GM21381 (cell line): ENCODE data around the gene GPN2.
A peak's percentile ranks its signal among the peaks of the same experiment; 100 is the strongest.
"Not testable (repeated sequence)": the region's sequence is repeated elsewhere in the genome, so short reads cannot be mapped to it uniquely, and the experiment has no call there.

Experiments used
- ATAC-seq: cut with Tn5 transposase; IDR thresholded peaks from one replicate; pipeline ENCODE4 v1.9.1; 2021; ENCODE audit warnings: mild to moderate bottlenecking, moderate library complexity; ENCODE audit not compliant: unreplicated experiment

The GPN2 gene

DNA sequence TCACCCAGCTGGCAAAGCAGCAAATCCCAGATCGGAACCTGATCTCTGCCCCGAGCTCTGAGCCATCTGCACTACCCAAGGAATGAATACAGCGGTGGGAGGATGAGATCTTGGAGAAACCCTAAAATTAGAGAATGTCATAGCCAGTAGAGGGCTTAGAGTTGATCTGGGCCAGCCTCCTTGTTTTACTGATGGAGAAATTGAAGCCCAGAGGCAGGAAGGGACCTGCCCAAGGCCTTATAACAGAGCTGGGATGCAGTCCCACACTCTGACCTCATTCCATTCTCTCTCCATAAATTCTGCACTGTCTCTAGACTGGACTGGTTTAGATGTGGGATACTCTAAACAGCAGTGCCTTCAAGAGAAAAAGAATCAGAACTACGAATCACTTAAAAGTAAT is 31.9 kb downstream of the GPN2 start:
- ATAC-seq, result no peak

DNA sequence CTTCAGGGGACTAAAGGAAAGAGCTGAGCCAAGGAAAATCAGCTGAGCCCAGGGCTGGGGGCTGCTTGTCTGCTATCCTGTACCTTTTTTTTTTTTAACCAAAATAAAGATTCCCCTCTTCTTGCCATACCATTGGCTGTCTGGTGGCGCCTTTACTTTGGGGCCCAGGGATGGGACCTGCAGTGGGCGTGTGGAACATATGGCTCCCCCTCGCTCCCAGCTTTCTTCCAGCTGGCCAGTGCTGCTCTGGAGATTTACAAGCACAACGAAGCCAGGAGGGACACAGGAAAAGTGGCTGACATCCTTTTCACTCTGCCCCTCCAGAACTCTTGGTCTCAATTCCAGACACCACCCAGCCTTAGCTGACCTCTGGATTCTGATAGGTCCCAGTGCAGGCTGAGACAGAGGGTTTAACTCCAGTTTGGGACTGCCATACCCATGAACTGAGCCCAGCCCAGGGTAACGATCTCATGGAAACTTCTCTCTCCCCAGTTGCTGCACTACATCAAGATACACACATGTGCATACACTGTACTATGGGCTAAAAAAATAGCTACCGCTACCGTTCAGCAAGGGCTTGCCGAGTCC is 32.5 kb downstream of the GPN2 start:
- no peak for ATAC-seq

DNA sequence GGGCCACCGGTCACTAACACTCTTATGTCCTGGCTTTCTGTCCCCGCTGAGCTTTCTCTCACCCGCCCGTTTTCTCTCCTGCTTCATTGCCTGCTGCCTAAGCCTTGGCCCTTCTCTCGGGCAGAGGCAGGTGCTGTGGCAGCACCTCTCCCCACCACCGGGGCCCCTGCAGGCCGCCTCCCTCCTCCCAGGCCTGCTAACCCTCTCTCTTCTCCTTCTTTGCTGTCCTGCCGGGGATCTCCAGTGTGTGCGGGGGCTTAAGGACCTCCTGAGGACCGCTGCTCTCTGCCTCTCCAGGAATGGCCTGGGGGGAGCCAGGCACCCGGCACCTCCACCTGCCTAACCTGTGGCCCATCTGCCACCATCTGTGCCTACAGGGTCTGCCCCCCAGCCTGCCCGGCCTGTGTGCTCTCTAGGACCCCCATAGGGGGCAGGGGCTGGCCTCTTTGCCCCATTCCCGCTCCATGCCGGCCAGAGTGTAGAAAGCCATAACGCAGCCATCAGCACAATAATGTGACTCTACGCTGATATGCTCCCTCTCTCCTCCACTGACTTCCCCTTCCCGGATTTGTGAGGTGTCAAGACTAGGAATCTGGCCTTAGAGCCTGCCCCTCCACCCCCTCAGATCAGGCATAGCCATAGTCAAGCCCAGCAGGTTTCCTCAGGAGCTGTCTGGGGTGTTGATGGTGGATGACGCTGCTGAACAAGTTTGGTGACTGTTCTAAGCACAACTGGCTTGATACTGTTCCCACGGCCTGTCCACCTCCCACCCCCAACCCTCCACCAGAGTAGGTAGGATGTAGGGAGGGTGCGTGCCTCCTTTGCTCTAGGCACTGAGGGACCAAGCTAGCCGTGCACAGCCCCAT is 33.2 kb downstream of the GPN2 start:
- ATAC-seq, result no peak

DNA sequence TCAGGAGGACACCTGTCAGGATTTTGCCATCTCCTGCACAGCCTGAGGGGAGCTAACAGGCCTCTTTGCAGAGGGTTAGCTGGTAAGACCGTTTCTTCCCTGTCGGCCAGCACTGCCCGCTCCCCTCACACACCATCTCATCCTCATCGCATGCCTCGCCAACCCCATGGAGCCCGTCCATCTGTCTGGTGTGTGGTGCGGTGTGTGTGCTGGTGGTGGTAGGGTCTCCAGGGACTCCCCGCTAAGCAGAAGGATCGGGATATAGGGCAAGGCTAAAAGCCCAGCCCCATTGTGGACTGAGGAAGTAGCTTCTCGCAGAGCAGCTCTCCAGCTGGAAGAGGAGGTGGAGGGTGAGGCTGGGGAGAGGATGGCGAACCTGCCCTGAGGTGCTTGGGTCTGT is 33.9 kb downstream of the GPN2 start:
- ATAC-seq, result no peak

DNA sequence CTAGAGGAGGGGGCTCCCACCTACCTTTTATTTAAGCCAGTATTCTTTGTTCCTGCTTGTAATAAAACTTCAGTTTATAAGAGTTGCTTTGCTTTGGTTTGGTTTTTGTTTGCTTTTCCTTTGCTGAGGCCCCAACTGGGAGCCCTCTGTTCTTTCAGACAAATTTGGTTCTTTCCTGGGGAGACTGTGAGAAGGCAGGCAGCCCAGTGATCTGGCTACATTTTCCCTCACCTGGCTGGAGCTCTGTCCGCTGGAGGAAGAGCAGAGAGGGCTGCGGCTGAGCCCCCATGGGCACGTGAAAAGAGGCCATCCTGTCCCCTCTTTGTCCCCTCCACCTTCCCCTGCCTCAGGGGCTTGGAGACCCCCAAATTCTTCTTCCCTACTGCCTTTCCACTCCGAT is 34.4 kb downstream of the GPN2 start:
- no peak for ATAC-seq

DNA sequence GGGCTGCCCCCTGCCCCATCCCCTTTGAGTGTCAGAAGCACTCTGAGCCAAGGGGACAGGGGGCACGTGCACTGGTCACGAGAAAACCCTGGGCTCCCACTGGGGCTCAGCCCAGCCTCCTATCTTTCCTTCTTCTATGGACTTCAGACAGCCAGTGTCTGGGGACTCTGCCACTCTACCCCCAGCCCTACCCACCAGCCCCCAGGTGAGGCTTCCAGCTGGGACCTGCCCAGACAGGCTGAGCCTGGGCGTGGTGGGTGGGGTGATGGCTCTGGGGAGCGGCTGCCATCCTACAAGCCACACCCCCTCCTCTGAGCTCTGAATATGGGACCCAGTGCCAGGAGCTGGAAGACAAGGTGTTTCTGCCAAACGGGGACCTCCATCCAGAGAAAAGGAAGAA is 35.2 kb downstream of the GPN2 start:
- no peak for ATAC-seq

DNA sequence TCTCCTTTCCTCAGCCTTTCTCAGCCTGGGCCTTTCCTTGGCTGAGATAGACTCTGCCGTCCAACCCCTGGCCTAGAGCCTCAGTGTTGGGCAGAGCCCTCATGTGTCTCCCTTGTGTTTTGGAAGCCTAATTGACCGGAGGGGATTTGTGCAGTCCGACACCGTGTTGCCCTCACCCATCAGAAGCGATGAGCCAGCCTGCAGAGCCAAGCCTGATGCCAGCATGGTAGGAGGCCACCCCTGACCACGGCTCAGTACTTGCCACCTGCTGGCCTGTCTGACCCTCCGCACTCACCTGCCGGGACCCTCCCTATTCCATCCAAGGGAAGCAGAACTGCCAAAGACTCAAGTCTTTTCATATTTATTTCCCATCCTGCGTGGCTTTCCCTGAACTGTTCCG is 36.5 kb downstream of the GPN2 start:
- ATAC-seq, result no peak

DNA sequence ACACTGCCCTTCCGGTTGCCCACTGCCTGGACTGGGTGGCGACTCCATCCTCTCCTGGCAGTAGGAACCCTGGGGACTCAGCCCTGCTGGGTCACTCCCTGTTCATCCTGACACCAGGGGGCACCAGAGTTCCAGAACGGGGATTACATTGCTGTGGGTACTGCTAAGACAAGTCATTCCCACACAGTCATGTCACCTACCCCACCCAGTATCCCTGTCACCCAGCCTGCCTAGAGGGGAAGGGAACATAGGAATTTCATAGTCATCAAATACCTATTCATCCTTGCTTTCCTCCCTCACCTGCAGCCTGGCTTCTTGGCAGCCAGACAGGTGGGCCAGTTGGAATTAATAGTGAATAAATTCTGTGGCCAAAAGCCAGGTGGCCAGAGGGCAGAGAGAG is 36.9 kb downstream of the GPN2 start:
- ATAC-seq, result no peak

DNA sequence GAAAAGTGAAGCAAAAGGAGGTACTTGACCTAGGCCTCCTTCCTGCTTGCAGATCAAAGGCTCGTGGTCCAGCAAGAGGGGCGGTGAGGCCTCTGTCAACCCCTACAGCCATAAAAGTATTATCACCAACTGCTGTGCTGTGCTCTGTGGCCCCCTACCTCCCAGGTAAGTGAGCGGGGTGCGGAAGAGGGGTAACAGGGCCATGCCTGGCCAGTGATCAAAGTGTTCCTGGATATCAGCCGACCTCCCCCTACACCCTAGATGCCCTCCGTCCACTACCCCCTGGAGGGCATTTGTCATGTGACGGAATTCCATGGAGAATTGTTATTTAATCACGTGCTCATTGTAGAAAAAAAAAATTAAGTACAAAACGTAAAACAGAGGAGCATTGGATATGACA is 37.4 kb downstream of the GPN2 start:
- no peak for ATAC-seq

DNA sequence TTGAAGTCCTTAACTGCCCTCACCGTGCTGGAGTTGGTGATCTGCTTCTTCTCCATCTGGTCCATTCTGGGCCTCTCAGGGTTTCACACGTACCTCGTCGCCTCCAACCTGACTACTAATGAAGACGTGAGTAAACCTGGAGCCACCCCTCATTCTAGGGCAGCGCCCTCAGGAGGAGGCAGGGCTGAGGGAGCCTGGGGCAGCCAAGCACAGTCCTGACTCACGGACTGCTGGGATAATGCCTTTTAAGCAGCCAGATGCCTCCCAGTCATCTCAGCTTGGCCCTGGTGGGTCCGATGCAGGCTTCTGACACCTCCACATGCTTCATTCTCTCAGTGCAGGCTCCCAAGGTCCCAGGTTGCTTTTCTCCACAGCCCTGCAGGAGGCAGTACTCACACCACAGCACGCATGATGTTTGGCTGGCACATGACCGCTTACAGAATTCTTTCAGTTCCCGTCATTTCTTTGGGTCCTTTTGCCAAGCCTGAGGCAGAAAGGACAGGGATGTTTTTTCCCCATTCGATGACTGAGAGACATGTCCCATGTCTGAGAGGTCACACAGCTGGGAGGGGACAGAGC is 38.9 kb downstream of the GPN2 start:
- no peak for ATAC-seq

DNA sequence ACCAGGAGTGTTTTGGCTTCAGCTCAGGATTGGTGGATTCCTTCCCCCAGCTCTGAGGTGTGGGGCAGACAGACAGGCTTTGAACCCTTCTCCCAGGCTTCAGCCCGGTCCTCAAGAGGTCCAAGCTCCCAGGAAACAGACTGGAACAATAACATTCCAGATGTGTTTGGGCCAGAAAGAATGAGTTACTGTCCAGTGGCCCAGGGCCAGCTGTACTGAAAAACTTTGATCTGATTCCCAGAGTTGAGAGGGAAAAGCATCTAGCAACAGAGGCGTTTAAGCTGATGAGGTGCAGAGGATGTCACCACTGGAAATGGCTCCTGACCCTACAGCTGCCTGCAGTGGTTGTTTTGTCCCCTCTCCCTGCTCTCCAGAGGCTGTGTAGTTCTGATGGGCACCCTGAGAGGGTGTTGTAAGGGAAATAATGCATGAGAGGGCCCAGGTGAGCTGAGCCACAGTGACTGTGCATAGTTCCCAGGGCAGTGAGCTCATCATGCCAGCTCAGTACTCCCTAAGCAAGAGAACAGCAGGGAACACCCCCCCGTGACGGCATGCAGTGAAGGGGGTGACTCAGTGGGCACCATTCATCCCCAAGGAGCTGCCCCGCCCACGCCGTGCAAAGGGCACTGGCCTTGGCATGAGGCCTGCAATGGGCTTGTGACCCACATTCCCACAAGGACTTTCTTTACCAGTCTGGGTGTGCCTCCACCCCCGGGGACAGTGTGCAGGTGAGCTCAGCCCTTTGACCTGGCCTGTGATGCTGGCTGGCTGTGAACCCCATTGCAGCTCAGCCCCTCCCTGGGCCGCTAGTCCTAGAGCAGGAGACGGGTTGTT is 40.9 kb downstream of the GPN2 start:
- ATAC-seq, result no peak

DNA sequence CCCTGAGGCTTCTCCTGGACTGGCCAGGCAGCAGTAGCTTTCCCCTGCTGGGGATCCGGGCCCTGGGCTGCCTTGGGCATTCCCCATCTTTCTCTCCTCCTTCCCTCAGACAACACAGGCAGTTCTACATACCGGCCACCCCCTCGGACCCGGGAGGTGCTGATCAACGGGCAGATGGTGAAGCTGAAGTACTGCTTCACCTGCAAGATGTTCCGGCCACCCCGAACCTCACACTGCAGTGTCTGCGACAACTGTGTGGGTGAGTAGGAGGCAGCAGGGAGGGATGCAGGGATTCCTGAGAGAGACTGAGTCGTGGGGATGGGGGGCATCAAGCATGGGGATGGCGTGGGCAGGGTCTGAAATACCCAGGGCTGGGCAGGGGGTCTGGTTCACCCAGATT is 41.6 kb downstream of the GPN2 start:
- no peak for ATAC-seq

DNA sequence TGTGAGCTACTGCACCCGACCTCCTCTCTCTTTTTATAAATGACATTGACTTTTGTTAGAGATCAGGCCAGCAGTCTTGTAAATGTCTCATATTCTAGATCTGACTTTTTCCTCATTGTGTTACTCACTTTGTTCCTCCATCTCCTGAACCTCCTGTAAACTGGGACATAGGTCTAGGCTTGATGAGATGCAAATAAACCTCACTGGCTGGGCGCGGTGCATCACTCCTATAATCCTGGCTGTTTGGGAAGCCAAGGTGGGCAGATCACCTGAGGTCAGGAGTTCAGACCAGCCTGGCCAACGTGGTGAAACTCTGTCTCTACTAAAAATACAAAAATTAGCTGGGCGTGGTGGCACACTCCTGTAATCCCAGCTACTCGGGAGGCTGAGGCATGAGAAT is 42.3 kb downstream of the GPN2 start:
- ATAC-seq, result not testable (repeated sequence)

DNA sequence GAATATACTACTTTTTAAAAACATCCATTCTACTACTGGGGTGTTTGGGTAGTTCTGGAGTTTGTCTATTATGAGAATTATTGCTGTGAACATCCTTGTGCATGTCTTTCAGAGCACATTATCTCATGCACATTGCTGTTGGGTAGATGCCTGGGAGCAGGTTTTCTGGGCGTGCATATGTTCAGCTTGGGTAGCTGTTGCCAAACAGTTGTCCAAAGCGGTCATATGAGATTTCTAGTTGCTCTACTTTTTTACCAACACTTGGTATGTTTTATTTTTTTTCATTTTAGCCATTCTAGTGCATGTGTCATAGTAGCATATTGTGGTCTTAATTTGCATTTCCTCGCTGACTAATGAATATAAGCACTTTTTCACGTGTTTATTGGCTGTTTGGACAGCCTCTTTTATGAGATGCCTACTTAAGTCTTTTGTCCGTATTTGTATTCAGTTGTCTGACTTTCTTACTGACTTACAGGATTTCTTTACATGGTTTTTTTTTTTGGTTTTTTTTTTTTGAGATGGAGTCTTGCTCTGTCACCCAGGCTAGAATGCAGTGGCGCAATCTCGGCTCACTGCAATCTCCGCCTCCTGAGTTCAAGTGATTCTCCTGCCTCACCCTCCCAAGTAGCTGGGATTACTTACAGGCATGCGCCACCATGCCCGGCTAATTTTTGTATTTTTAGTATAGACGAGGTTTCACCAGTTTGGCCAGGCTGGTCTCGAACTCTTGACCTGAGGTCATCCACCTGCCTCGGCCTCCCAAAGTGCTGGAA is 45.5 kb downstream of the GPN2 start:
- no peak for ATAC-seq

DNA sequence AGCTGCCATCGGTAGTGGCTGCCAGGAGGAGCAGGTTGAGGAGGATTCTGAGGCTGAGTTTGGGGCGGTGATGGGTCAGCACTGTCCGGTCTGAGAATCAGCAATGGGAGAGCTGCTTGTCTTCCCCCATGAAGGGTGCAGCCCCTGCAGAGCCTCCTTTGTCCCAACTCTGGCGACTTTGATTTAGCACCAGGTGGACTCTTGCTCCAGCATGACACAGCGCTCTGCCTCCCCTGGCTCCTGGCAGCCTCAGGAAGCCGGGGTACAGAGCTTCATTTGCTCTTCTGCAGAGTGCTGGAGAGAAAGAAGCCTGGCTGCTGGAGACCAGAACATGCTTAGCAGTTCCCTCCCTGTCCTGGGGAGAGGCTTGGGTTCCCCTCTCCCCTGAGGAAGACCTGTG is 50.3 kb downstream of the GPN2 start:
- no peak for ATAC-seq

DNA sequence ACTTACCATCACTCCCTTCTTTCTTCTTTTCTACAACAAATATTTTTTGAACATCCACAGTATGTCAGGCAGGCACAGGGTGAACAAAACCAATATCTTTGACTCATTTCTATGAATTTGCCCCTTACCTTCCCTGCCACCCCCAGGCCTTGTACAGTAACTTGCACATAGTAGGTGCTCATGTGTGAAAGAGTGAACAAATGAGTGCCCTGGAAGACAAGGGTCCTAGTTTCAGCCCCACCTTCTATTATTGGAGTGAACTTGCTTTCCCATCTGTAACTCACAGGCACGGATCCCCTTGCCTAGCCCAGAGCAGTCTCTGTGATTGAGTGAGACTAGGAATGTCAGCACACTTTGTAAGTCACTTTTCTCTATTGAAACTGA is 50.8 kb downstream of the GPN2 start:
- no peak for ATAC-seq

DNA sequence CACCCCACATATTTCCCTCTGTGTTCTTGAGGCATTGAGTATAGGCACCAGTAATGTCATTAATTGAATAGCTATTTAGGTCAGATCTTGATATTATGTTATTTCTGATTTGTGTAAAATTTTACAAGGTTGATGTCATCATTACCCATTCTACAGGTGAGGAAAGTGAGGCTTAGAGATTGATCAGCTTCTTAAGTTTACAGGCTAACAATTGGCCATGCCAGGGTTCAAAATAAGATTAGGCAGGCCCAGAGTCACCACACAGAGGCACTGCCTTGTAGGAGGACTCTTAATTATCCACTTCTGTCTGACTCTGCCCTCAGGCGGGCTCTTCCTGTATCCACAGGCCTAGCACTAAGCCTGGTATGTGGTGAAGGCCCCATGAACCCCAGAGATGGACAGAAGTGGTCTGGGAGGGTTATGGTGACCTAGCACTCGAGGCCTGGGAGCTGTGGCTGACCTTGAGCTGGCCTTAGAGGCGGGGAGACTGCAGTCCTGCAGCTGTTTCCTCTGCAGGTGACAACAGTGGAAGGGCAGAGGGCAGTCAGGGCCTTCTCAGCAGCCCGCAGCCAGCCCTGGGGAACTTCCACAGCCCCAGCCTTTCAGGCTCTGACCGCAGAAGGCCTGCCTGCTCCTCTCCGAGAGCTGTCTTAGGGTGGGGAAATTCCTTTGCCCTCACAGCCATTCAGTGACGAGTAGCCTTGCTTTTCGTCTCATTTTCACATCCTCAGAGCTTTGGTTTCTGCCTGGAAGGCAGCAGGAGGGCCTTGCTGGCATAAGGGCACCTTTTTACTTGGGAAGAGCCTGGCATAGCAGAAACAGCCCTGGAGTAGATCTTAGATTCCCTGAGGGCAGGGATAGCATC is 51.4 kb downstream of the GPN2 start:
- ATAC-seq, result peak; percentile 90

DNA sequence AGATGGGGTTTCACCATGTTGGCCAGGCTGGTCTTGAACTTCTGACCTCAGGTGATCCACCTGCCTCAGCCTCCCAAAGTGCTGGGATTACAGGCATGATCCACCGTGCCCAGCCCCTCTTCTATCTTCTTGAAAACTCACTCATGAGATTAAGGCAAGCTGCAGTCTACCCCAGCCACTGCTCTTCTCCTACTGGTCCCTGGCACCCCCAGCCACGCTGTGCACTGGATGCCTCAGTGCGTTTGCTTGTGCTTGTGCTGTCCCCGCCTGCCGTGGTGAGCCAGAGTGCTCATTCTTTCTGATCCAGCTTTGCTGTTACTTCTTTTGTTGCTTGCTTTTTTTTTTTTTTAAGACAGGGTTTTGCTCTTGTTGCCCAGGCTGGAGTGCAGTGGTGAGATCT is 52.4 kb downstream of the GPN2 start:
- ATAC-seq, result not testable (repeated sequence)

DNA sequence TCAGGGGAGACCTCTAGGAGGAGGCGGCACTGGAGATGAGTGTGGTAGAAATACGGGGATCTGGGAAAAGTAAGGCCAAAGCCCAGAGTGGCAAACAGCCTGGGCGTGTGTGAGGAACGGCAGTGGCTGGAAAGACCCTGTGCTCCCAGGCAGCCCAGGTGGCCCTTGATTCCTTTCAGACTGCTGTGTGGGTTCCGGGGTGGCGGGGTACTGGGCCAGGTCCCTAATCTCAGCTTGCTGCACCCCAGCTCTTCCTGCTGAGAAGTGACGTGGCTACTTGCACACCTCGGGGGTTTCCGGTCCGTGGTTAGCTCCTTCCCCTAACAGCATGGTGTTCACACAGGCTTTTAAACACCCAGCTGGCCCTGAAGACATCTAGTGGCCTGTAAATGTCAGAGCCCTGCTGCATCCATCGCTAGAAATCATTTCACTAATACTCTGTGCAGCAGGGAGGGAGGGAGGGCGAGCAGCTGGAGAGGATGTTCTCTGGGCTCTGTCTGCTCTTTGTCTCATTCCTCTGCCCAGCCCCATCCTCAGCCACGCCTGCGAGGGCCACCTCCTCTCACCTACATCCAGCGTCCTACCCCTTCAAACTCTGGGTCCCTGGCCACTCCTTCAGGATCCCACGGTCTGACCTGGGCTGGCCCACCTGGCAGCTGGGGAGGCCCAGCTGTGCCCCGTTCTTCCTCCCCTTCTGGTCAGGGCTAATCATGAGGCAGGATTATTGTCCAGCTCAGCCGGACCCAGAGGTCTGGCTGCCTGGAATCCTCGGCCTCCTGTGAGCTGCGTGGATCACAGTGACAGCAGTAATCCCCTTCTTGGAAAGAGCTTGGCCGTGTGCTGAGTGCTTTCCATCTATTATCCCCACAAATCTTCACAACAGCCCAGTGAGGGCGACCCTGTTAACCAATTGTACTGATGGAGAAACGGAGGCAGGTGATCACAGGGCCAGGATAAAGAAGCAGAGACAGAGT is 56.4 kb downstream of the GPN2 start:
- peak; percentile 82 for ATAC-seq
